ENCODE data around the gene KLK14. TPM values are rescaled to one million over a fixed set of nuclear protein-coding genes. Genes with fewer than 3 reads are reported as not detected.

The KLK14 gene
- total RNA-seq, 4 donors from 2014 or later = 0.82 TPM; not detected in 3

- intact Hi-C loops (cut with DNase I; ENCODE audit: low total_unique reads) (no loop called here), in situ Hi-C loops (cut with MboI; ENCODE audit: low pct_ligation_motif_present in 1 of 4, low pct_unique_long_range_greater_than_20kb in 1 of 4, low sequenced_read_pairs in 3 of 4) (no loop called here)
- Histone ChIP-seq H3K9me3 (no peaks in the 10 kb centered on the region), H3K4me1 (no peaks in the 10 kb centered on the region), H3K27me3 (peaks cover 5% of the 10 kb centered on the region), H3K27ac (no peak overlapping the region), H3K4me3 (no peak overlapping the region), H3K36me3 (no peaks in the 10 kb centered on the region)
- DNase-seq = no peak
- 86 to 93% methylated on average over 3 to 8 of the region's 8 CpGs for WGBS, 2 donors (ENCODE audit: low coverage in 1 of 2)
- TF ChIP-seq POLR2A (IDR thresholded peaks at IDR 0.05) (no peak), CTCF (IDR thresholded peaks at IDR 0.05) (no peak), POLR2AphosphoS5 (IDR thresholded peaks at IDR 0.05) (no peak), EP300 (IDR thresholded peaks at IDR 0.05; ENCODE audit: low read depth) (no peak)
Measured at GRCh38 chr19:51121257-51121656, 38.6 kb upstream of the KLK14 start.

- TF ChIP-seq POLR2AphosphoS5 (IDR thresholded peaks at IDR 0.05) = no peak
- Histone ChIP-seq H3K4me1 (no peaks in the 10 kb centered on the region), H3K4me3 (no peak overlapping the region), H3K36me3 (no peaks in the 10 kb centered on the region), H3K27me3 (no peaks in the 10 kb centered on the region), H3K9me3 (no peaks in the 10 kb centered on the region), H3K27ac (no peak overlapping the region)
- intact Hi-C loops (cut with DNase I; ENCODE audit: low total_unique reads) (no loop called here), in situ Hi-C loops (cut with MboI; ENCODE audit: low pct_ligation_motif_present in 1 of 4, low pct_unique_long_range_greater_than_20kb in 1 of 4, low sequenced_read_pairs in 3 of 4) (no loop called here)
- DNase-seq = no peak
- 69 to 95% methylated on average over 4 to 6 of the region's 6 CpGs for WGBS, 2 donors (ENCODE audit: low coverage in 1 of 2)
Measured at GRCh38 chr19:51120160-51120559, 37.5 kb upstream of the KLK14 start.

- Histone ChIP-seq H3K9me3 (no peaks in the 10 kb centered on the region), H3K4me3 (no peak overlapping the region), H3K36me3 (no peaks in the 10 kb centered on the region), H3K27me3 (no peaks in the 10 kb centered on the region), H3K4me1 (no peaks in the 10 kb centered on the region), H3K27ac (no peak overlapping the region)
- in situ Hi-C loops (cut with MboI; ENCODE audit: low pct_ligation_motif_present in 1 of 4, low pct_unique_long_range_greater_than_20kb in 1 of 4, low sequenced_read_pairs in 3 of 4) = no loop called here
- DNase-seq = no peak
- TF ChIP-seq EP300 (IDR thresholded peaks at IDR 0.05; ENCODE audit: low read depth) (no peak), POLR2AphosphoS5 (IDR thresholded peaks at IDR 0.05) (no peak), CTCF (IDR thresholded peaks at IDR 0.05) (no peak), POLR2A (IDR thresholded peaks at IDR 0.05) (no peak)
- whole genome bisulfite sequencing, 2 donors (ENCODE audit: low coverage in 1 of 2) = 68 to 100% methylated on average over 1 to 6 of the region's 6 CpGs
- intact Hi-C loops (cut with DNase I; ENCODE audit: low total_unique reads) = no loop called here
Measured at GRCh38 chr19:51119611-51120010, 36.9 kb upstream of the KLK14 start.

GRCh38 chr19:51119101-51119500 is 36.4 kb upstream of the KLK14 start:
- no peak for DNase-seq
- no peak overlapping the region for H3K27ac ChIP-seq
- WGBS, 2 donors (ENCODE audit: low coverage in 1 of 2) = 60 to 76% methylated on average over 2 to 4 of the region's 4 CpGs
- no peaks in the 10 kb centered on the region for H3K4me1 ChIP-seq
- H3K27me3 ChIP-seq = no peaks in the 10 kb centered on the region
- no peak for TF ChIP-seq CTCF (IDR thresholded peaks at IDR 0.05)
- no peak for TF ChIP-seq POLR2AphosphoS5 (IDR thresholded peaks at IDR 0.05)
- TF ChIP-seq EP300 (IDR thresholded peaks at IDR 0.05; ENCODE audit: low read depth) = no peak
- no peak for TF ChIP-seq POLR2A (IDR thresholded peaks at IDR 0.05)
- in situ Hi-C loops (cut with MboI; ENCODE audit: low pct_ligation_motif_present in 1 of 4, low pct_unique_long_range_greater_than_20kb in 1 of 4, low sequenced_read_pairs in 3 of 4) = no loop called here
- H3K36me3 ChIP-seq = no peaks in the 10 kb centered on the region
- intact Hi-C loops (cut with DNase I; ENCODE audit: low total_unique reads) = no loop called here
- no peak overlapping the region for H3K4me3 ChIP-seq
- no peaks in the 10 kb centered on the region for H3K9me3 ChIP-seq

- Histone ChIP-seq H3K9me3 (no peaks in the 10 kb centered on the region), H3K36me3 (no peaks in the 10 kb centered on the region), H3K4me1 (no peaks in the 10 kb centered on the region), H3K27me3 (peaks cover 6% of the 10 kb centered on the region), H3K4me3 (no peak overlapping the region), H3K27ac (no peak overlapping the region)
- in situ Hi-C loops (cut with MboI; ENCODE audit: low pct_ligation_motif_present in 1 of 4, low pct_unique_long_range_greater_than_20kb in 1 of 4, low sequenced_read_pairs in 3 of 4) (no loop called here), intact Hi-C loops (cut with DNase I; ENCODE audit: low total_unique reads) (no loop called here)
- 71 to 100% methylated on average over 1 to 6 of the region's 6 CpGs for WGBS, 2 donors (ENCODE audit: low coverage in 1 of 2)
- DNase-seq = no peak
- TF ChIP-seq POLR2AphosphoS5 (IDR thresholded peaks at IDR 0.05) (no peak), CTCF (IDR thresholded peaks at IDR 0.05) (no peak), POLR2A (IDR thresholded peaks at IDR 0.05) (no peak), EP300 (IDR thresholded peaks at IDR 0.05; ENCODE audit: low read depth) (no peak)
Measured at GRCh38 chr19:51116736-51117286, 34.1 kb upstream of the KLK14 start.
